ENCODE results near the gene MAST2.

The MAST2 gene

DNA sequence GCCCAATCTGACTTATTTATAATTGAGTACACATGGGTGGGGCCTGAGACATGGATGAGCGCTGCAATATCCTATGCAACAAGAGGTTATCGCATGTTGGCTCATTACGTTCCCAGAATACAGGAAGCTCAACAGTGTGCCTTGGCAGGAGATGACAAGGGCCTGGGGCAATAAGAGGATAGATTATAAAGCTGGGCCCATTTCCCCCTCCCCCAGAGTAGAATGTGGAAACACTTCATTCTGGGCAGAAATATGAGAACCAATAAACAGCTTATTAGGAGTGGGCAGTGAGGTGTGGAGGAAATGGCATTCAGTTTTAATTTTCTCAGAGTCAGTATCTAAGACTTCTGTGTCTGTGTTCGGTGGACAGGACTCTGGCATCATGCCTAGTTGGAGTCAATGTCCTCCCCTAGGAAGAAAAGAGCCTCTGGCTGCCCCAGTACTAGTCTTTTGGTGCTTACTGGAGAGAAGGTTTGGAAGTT is 236.2 kb downstream of the MAST2 start:
- Histone ChIP-seq H3K79me2 (ENCODE audit: low read length) (no peaks in the 10 kb centered on the region), H4K20me1 (ENCODE audit: insufficient read depth, low read length) (no peaks in the 10 kb centered on the region), H3K9me2 (replicated peaks; ENCODE audit: insufficient read depth, low read length) (no peaks in the 10 kb centered on the region), H3K9me3 (replicated peaks; ENCODE audit: insufficient read depth, low read length) (no peaks in the 10 kb centered on the region), H3F3A (ENCODE audit: insufficient read depth, low read length) (peaks cover 27% of the 10 kb centered on the region), H3K4me2 (ENCODE audit: low read depth, low read length) (no peak overlapping the region), H3K36me3 (replicated peaks; ENCODE audit: insufficient read depth, low read length) (no peaks in the 10 kb centered on the region), H2AFZ (ENCODE audit: low read length) (no peak overlapping the region), H3K27me3 (replicated peaks; ENCODE audit: insufficient read depth, low read length) (no peaks in the 10 kb centered on the region), H3K4me3 (ENCODE audit: low read length) (no peak overlapping the region), H3K27ac (ENCODE audit: low read length) (no peak overlapping the region), H3K9ac (ENCODE audit: low read length) (no peak overlapping the region), H3K4me1 (ENCODE audit: low read length) (peaks cover 35% of the 10 kb centered on the region)
- no peak for DNase-seq
- TF ChIP-seq EZH2phosphoT487 (IDR thresholded peaks at IDR 0.05; ENCODE audit: low read length) (no peak), EZH2 (optimal IDR thresholded peaks at IDR 0.05; ENCODE audit: low read depth, low read length) (no peak)
- TF ChIP-seq, protein P1, sequence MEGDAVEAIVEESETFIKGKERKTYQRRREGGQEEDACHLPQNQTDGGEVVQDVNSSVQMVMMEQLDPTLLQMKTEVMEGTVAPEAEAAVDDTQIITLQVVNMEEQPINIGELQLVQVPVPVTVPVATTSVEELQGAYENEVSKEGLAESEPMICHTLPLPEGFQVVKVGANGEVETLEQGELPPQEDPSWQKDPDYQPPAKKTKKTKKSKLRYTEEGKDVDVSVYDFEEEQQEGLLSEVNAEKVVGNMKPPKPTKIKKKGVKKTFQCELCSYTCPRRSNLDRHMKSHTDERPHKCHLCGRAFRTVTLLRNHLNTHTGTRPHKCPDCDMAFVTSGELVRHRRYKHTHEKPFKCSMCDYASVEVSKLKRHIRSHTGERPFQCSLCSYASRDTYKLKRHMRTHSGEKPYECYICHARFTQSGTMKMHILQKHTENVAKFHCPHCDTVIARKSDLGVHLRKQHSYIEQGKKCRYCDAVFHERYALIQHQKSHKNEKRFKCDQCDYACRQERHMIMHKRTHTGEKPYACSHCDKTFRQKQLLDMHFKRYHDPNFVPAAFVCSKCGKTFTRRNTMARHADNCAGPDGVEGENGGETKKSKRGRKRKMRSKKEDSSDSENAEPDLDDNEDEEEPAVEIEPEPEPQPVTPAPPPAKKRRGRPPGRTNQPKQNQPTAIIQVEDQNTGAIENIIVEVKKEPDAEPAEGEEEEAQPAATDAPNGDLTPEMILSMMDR (IDR thresholded peaks at IDR 0.05; ENCODE audit: low read length) = no peak

DNA sequence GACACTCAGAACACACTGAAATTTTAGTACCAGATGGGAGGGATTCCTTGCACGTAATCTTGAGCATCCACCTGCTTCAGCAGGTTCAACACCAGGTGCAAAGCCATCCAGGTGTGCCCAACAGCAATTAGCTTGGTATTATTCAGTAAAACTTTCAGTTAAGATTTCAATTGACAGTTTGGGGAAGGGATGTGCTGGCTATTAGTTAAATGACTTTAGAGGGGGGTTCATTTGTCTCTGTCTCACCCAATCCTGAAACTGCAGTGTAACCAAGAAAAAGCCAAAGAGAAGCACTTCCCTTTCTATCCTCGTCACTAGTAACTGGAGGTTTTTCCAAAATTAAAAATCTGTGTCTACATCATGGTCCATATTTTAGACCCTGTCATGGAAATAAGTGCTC is 238.1 kb downstream of the MAST2 start:
- Histone ChIP-seq H3K36me3 (replicated peaks; ENCODE audit: insufficient read depth, low read length) (no peaks in the 10 kb centered on the region), H2AFZ (ENCODE audit: low read length) (no peak overlapping the region), H3K4me3 (ENCODE audit: low read length) (no peak overlapping the region), H3K4me2 (ENCODE audit: low read depth, low read length) (peak overlapping the region; percentile 50), H3K9me3 (replicated peaks; ENCODE audit: insufficient read depth, low read length) (no peaks in the 10 kb centered on the region), H3K27ac (ENCODE audit: low read length) (peak overlapping the region; percentile 91), H3F3A (ENCODE audit: insufficient read depth, low read length) (peaks cover 27% of the 10 kb centered on the region), H3K9ac (ENCODE audit: low read length) (peak overlapping the region; percentile 50), H3K9me2 (replicated peaks; ENCODE audit: insufficient read depth, low read length) (no peaks in the 10 kb centered on the region), H3K27me3 (replicated peaks; ENCODE audit: insufficient read depth, low read length) (no peaks in the 10 kb centered on the region), H3K4me1 (ENCODE audit: low read length) (peaks cover 35% of the 10 kb centered on the region), H4K20me1 (ENCODE audit: insufficient read depth, low read length) (no peaks in the 10 kb centered on the region), H3K79me2 (ENCODE audit: low read length) (no peaks in the 10 kb centered on the region)
- TF ChIP-seq, protein P1 (IDR thresholded peaks at IDR 0.05; ENCODE audit: low read length) = no peak
- no peak for TF ChIP-seq EZH2 (optimal IDR thresholded peaks at IDR 0.05; ENCODE audit: low read depth, low read length)
- TF ChIP-seq EZH2phosphoT487 (IDR thresholded peaks at IDR 0.05; ENCODE audit: low read length) = no peak
- DNase-seq = peak; percentile 54

DNA sequence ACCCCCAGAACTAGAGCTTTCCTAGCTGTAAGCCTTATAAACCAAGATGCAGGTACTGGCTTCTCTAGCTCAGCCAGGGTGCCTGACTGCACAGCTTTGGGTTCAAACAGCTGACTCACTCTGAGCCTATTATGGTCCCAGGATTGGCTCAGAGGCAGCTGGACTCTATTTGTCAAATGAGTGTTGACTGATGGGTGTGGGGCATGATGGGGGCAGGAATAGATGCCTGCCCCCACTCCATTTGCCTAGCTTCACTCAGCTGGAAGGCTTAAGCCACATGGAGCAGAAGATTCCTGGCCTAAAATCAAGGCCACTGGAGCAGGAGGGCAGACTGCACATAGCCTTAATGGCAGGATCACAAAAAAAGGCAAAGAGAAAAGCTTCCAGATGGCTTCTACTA is 238.6 kb downstream of the MAST2 start:
- TF ChIP-seq EZH2 (optimal IDR thresholded peaks at IDR 0.05; ENCODE audit: low read depth, low read length) (no peak), EZH2phosphoT487 (IDR thresholded peaks at IDR 0.05; ENCODE audit: low read length) (no peak)
- TF ChIP-seq, protein P1 (IDR thresholded peaks at IDR 0.05; ENCODE audit: low read length) = no peak
- Histone ChIP-seq H3F3A (ENCODE audit: insufficient read depth, low read length) (peaks cover 27% of the 10 kb centered on the region), H3K9me3 (replicated peaks; ENCODE audit: insufficient read depth, low read length) (no peaks in the 10 kb centered on the region), H3K79me2 (ENCODE audit: low read length) (no peaks in the 10 kb centered on the region), H3K4me3 (ENCODE audit: low read length) (no peak overlapping the region), H3K27ac (ENCODE audit: low read length) (peak overlapping the region; percentile 91), H3K4me2 (ENCODE audit: low read depth, low read length) (peak overlapping the region; percentile 50), H4K20me1 (ENCODE audit: insufficient read depth, low read length) (no peaks in the 10 kb centered on the region), H3K9me2 (replicated peaks; ENCODE audit: insufficient read depth, low read length) (no peaks in the 10 kb centered on the region), H3K27me3 (replicated peaks; ENCODE audit: insufficient read depth, low read length) (no peaks in the 10 kb centered on the region), H3K4me1 (ENCODE audit: low read length) (peaks cover 35% of the 10 kb centered on the region), H3K36me3 (replicated peaks; ENCODE audit: insufficient read depth, low read length) (no peaks in the 10 kb centered on the region), H2AFZ (ENCODE audit: low read length) (no peak overlapping the region; the same call in 1 of the 2 replicates), H3K9ac (ENCODE audit: low read length) (peak overlapping the region; percentile 50)
- no peak for DNase-seq
